ENCODE measurements around the gene AGAP2. TPM values are rescaled to one million over a fixed set of nuclear protein-coding genes. Genes with fewer than 3 reads are reported as not detected.
"Not testable (repeated sequence)": the region's sequence is repeated elsewhere in the genome, so short reads cannot be mapped to it uniquely, and the experiment has no call there.

Gene AGAP2
- total and polyA plus RNA-seq, 8 donors: 0.24 to 3.0 (median 0.79) TPM

DNA sequence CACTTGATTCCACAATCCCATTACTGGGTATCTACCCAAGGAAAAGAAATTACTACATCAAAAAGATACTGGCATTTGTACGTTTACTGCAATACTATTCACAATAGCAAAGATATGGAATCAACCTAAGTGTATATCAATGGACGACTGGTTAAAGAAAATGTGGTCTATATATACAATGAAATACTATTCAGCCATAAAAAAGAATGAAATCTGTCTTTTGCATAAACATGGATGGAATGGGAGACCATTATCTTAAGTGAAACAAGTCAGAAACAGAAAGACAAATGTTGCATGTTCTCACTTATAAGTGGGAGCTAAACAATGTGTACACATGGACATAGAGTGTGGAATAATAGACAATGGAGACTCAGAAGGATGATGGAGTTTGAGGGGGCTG, 49.6 kb downstream of the AGAP2 start:
- Histone ChIP-seq H3K9me3 (no peaks in the 10 kb centered on the region), H3K36me3 (no peaks in the 10 kb centered on the region), H3K4me3 (no peak overlapping the region), H3K27ac (no peak overlapping the region), H3K4me1 (no peaks in the 10 kb centered on the region), H3K27me3 (no peaks in the 10 kb centered on the region)
- FAIRE-seq: no peak
- TF ChIP-seq, protein P1, sequence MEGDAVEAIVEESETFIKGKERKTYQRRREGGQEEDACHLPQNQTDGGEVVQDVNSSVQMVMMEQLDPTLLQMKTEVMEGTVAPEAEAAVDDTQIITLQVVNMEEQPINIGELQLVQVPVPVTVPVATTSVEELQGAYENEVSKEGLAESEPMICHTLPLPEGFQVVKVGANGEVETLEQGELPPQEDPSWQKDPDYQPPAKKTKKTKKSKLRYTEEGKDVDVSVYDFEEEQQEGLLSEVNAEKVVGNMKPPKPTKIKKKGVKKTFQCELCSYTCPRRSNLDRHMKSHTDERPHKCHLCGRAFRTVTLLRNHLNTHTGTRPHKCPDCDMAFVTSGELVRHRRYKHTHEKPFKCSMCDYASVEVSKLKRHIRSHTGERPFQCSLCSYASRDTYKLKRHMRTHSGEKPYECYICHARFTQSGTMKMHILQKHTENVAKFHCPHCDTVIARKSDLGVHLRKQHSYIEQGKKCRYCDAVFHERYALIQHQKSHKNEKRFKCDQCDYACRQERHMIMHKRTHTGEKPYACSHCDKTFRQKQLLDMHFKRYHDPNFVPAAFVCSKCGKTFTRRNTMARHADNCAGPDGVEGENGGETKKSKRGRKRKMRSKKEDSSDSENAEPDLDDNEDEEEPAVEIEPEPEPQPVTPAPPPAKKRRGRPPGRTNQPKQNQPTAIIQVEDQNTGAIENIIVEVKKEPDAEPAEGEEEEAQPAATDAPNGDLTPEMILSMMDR (IDR thresholded peaks at IDR 0.05): no peak
- intact Hi-C loops (cut with DNase I): no loop called here
- ATAC-seq: no peak
- 32 to 60% methylated on average over 2 of the region's 2 CpGs for WGBS, 2 donors
- no peak for DNase-seq

DNA sequence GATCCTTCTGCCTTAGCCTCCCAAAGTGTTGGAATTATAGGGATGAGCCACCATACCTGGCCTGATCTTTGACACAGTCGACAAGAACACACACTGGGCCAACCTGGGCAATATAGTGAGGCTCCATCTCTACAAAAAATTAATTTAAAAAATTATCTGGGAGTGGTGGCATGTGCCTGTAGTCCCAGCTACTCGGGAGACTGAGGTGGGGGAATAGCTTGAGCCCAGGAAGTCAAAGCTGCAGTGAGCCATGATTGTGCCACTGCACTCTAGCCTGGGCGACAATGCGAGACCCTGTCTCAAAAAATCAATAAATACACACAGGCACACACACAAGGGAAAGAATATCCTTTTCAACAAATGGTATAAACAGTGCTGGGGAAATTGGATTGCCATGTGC, 50.7 kb downstream of the AGAP2 start:
- Histone ChIP-seq H3K4me3 (no peak overlapping the region), H3K4me1 (no peaks in the 10 kb centered on the region), H3K36me3 (no peaks in the 10 kb centered on the region), H3K27ac (no peak overlapping the region), H3K9me3 (no peaks in the 10 kb centered on the region), H3K27me3 (no peaks in the 10 kb centered on the region)
- ATAC-seq (no peak), DNase-seq (no peak), FAIRE-seq (no peak)
- 53 to 63% methylated on average over 4 of the region's 4 CpGs for WGBS, 2 donors
- intact Hi-C loops (cut with DNase I): no loop called here
- TF ChIP-seq, protein P1 (IDR thresholded peaks at IDR 0.05): no peak

DNA sequence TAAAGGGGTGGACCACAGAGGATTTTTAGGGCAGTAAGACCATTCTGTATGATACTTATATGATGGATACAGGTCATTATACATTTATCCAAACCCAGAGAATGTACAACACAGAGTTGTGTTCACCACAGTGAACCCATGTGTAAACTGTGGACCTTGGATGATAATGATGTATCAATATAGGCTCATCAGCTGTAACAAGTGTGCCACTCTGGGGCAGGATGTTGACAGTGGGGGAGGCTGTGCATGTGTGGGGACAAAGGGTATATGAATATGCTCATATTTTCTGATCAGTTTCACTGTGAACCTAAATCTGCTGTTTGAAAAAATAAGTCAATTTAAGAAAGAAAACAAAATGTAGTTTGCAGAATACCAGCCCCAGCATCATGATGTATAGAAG, 58.8 kb downstream of the AGAP2 start:
- no peak for ATAC-seq
- intact Hi-C loops (cut with DNase I): no loop called here

DNA sequence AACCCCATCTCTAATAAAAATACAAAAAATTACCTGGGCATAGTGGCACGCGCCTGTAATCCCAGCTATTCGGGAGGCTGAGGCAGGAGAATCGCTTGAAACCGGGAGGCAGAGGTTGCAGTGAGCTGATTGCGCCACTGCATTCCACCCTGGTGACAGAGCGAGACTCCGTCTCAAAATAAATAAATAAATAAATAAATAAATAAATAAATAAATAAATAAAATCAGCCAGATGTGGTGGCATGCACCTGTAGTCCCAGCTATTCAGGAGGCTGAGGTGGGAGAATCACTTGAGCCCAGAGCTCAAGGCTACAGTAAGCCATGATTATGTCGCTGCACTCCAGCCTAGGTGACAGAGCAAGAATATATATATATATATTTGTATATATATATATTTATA, 60.6 kb downstream of the AGAP2 start:
- WGBS, 2 donors: 85 to 90% methylated on average over 9 of the region's 9 CpGs
- H3K4me1 ChIP-seq; H3K36me3 ChIP-seq; FAIRE-seq; H3K4me3 ChIP-seq; ATAC-seq; H3K27ac ChIP-seq; DNase-seq; H3K9me3 ChIP-seq; intact Hi-C loops (cut with DNase I); H3K27me3 ChIP-seq: not testable (repeated sequence)

More for the DNA sequence above, 58.8 kb downstream of the AGAP2 start:
- FAIRE-seq: no peak
- Histone ChIP-seq H3K9me3 (no peaks in the 10 kb centered on the region), H3K27me3 (no peaks in the 10 kb centered on the region), H3K4me3 (no peak overlapping the region), H3K4me1 (no peaks in the 10 kb centered on the region), H3K27ac (no peak overlapping the region), H3K36me3 (no peaks in the 10 kb centered on the region)
- no peak for DNase-seq
- TF ChIP-seq, protein P1 (IDR thresholded peaks at IDR 0.05): no peak

DNA sequence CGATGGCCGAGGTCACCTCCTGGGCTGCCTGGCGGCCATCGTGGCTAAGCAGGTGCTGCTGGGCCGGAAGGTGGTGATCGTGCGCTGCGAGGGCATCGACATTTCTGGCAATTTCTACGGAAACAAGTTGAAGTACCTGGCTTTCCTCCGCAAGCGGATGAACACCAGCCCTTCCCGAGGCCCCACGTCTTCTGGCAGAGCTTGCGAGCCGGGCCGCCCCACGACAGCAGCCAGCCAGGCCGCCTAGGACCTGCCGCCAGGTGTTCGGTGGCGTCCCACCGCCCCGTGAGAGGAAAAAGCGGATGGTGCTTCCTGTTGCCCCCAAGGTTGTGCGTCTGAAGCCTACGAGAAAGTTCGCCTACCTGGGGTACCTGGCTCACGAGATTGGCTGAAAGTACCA, 63.9 kb downstream of the AGAP2 start:
- Histone ChIP-seq H3K27ac (no peak overlapping the region), H3K36me3 (no peaks in the 10 kb centered on the region), H3K9me3 (no peaks in the 10 kb centered on the region), H3K27me3 (no peaks in the 10 kb centered on the region), H3K4me3 (no peak overlapping the region), H3K4me1 (no peaks in the 10 kb centered on the region)
- no peak for ATAC-seq
- no peak for DNase-seq
- TF ChIP-seq, protein P1 (IDR thresholded peaks at IDR 0.05): no peak
- 86 to 94% methylated on average over 29 of the region's 29 CpGs for WGBS, 2 donors
- intact Hi-C loops (cut with DNase I): no loop called here
- no peak for FAIRE-seq

Small RNA genes lying within 50 kb of the gene (microRNA-seq; reads per million reads assigned to microRNA genes)
- gene MIR6759: 0 reads per million in 2 donors

Other genes with a start within 250 kb of the AGAP2 start
- gene DDIT3, start 218.2 kb downstream of the AGAP2 start, total RNA-seq: 10 to 100 TPM in 2 of 6 donors, 1 to 10 TPM in 4; 8.5 to 45.9 (median 9.0) TPM
- 10 to 100 TPM; 27.5 to 52.7 TPM for gene DDIT3, start 218.2 kb downstream of the AGAP2 start, polyA plus RNA-seq
- gene MBD6, start 215.9 kb downstream of the AGAP2 start, total RNA-seq: 10 to 100 TPM; 37.4 to 66.1 (median 46.1) TPM
- gene MBD6, start 215.9 kb downstream of the AGAP2 start, polyA plus RNA-seq: 10 to 100 TPM; 62.9 to 87.1 TPM
- gene DCTN2, start 191.6 kb downstream of the AGAP2 start, total RNA-seq: 10 to 100 TPM; 54.9 to 66.2 (median 63.5) TPM
- gene DCTN2, start 191.6 kb downstream of the AGAP2 start, polyA plus RNA-seq: 100 to 1,000 TPM in 1 of 2 donors, 10 to 100 TPM in 1; 73.7 to 117 TPM
- gene KIF5A, start 188.7 kb downstream of the AGAP2 start, total RNA-seq: under 1 TPM; 0.25 to 0.95 (median 0.47) TPM
- gene KIF5A, start 188.7 kb downstream of the AGAP2 start, polyA plus RNA-seq: 1 to 10 TPM in 1 of 2 donors, under 1 TPM in 1; 0.76 to 2.9 TPM
- gene PIP4K2C, start 147.6 kb downstream of the AGAP2 start, total RNA-seq: 10 to 100 TPM; 11.3 to 17.0 (median 15.4) TPM
- gene PIP4K2C, start 147.6 kb downstream of the AGAP2 start, polyA plus RNA-seq: 10 to 100 TPM in 1 of 2 donors, 1 to 10 TPM in 1; 5.3 to 15.9 TPM
- gene DTX3, start 133.9 kb downstream of the AGAP2 start, total RNA-seq: 10 to 100 TPM in 4 of 6 donors, 1 to 10 TPM in 2; 9.0 to 22.9 (median 12.1) TPM
- gene DTX3, start 133.9 kb downstream of the AGAP2 start, polyA plus RNA-seq: 10 to 100 TPM; 36.6 to 71.7 TPM
- 1 to 10 TPM; 1.8 to 7.0 (median 3.3) TPM for gene ARHGEF25, start 127.3 kb downstream of the AGAP2 start, total RNA-seq
- gene ARHGEF25, start 127.3 kb downstream of the AGAP2 start, polyA plus RNA-seq: 10 to 100 TPM; 16.5 to 22.1 TPM
- under 1 TPM in 5 of 6 donors, not detected in 1; 0.04 to 0.78 (median 0.24) TPM for gene B4GALNT1, start 105.5 kb downstream of the AGAP2 start, total RNA-seq
- 1 to 10 TPM in 1 of 2 donors, under 1 TPM in 1; 0.61 to 1.1 TPM for gene B4GALNT1, start 105.5 kb downstream of the AGAP2 start, polyA plus RNA-seq
- 100 to 1,000 TPM; 177 to 254 (median 196) TPM for gene OS9, start 44.6 kb downstream of the AGAP2 start, total RNA-seq
- gene OS9, start 44.6 kb downstream of the AGAP2 start, polyA plus RNA-seq: 100 to 1,000 TPM; 177 to 192 TPM
- 10 to 100 TPM; 12.2 to 17.9 (median 14.5) TPM for gene TSPAN31, start 6.3 kb upstream of the AGAP2 start, total RNA-seq
- 10 to 100 TPM; 13.0 to 29.8 TPM for gene TSPAN31, start 6.3 kb upstream of the AGAP2 start, polyA plus RNA-seq
- 10 to 100 TPM; 30.6 to 48.5 (median 40.3) TPM for gene CDK4, start 13.6 kb upstream of the AGAP2 start, total RNA-seq
- 10 to 100 TPM; 26.7 to 43.4 TPM for gene CDK4, start 13.6 kb upstream of the AGAP2 start, polyA plus RNA-seq
- gene MARCHF9, start 16.4 kb upstream of the AGAP2 start, total RNA-seq: 10 to 100 TPM in 1 of 6 donors, 1 to 10 TPM in 5; 6.7 to 11.3 (median 7.6) TPM
- gene MARCHF9, start 16.4 kb upstream of the AGAP2 start, polyA plus RNA-seq: 10 to 100 TPM; 17.2 to 32.5 TPM
- gene CYP27B1, start 28.3 kb upstream of the AGAP2 start, total RNA-seq: 1 to 10 TPM; 2.1 to 5.8 (median 3.8) TPM
- 1 to 10 TPM; 1.6 to 3.3 TPM for gene CYP27B1, start 28.3 kb upstream of the AGAP2 start, polyA plus RNA-seq
- 10 to 100 TPM; 11.5 to 28.5 (median 15.9) TPM for gene METTL1, start 33.4 kb upstream of the AGAP2 start, total RNA-seq
- 10 to 100 TPM; 43.3 to 55.9 TPM for gene METTL1, start 33.4 kb upstream of the AGAP2 start, polyA plus RNA-seq
- gene EEF1AKMT3, start 33.9 kb upstream of the AGAP2 start, total RNA-seq: 10 to 100 TPM in 5 of 6 donors, 1 to 10 TPM in 1; 9.3 to 20.8 (median 16.0) TPM
- 1 to 10 TPM; 3.7 to 7.2 TPM for gene EEF1AKMT3, start 33.9 kb upstream of the AGAP2 start, polyA plus RNA-seq
- gene TSFM, start 44.0 kb upstream of the AGAP2 start, total RNA-seq: 10 to 100 TPM in 4 of 6 donors, 1 to 10 TPM in 2; 7.2 to 14.2 (median 12.1) TPM
- 10 to 100 TPM; 13.2 to 16.7 TPM for gene TSFM, start 44.0 kb upstream of the AGAP2 start, polyA plus RNA-seq
- gene AVIL, start 80.0 kb upstream of the AGAP2 start, total RNA-seq: 10 to 100 TPM in 1 of 6 donors, 1 to 10 TPM in 5; 1.6 to 11.7 (median 3.7) TPM
- 10 to 100 TPM; 11.7 to 15.9 TPM for gene AVIL, start 80.0 kb upstream of the AGAP2 start, polyA plus RNA-seq
- 100 to 1,000 TPM in 2 of 6 donors, 10 to 100 TPM in 4; 88.8 to 165 (median 94.5) TPM for gene CTDSP2, start 108.0 kb upstream of the AGAP2 start, total RNA-seq
- 10 to 100 TPM; 38.7 to 48.6 TPM for gene CTDSP2, start 108.0 kb upstream of the AGAP2 start, polyA plus RNA-seq
- 1 to 10 TPM; 2.7 to 5.0 (median 4.1) TPM for gene ATP23, start 202.8 kb upstream of the AGAP2 start, total RNA-seq
- 1 to 10 TPM; 3.8 to 5.7 TPM for gene ATP23, start 202.8 kb upstream of the AGAP2 start, polyA plus RNA-seq